ENCODE results near the gene TTLL11. TPM values are rescaled to one million over a fixed set of nuclear protein-coding genes. Genes with fewer than 3 reads are reported as not detected.

Gene TTLL11
- total RNA-seq, 4 donors from 2014 or later = 20.5 to 41.3 (median 27.6) TPM

DNA sequence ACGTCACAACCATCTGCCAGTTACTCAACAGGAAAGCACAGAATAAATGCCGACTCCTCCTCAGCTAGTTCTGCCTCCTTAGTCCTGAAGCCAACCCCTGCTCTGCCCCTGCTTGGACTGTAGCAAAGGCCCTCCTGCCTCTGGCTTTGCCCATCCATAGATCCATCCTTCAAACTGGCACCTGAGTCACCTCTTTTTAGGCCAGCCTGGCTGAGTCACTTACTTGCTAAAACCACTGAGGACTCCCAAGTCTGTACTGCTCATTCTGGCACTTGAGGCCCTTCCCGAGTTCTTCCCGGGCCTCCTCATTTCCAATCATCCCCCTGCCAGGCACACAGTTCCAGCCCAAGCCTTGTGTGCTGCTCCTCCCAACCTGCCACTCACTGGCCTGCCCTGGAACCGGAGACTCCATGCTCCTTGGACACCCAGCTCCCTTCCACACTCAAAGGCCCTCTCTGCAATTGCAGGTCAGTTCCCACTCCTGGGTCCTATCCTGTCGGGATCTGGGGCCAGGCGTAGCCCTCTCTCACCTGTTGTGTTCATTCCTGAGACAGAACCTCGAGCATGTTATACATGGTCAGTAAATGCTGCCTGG is 221.6 kb downstream of the TTLL11 start:
- H3K4me3 ChIP-seq = no peak overlapping the region
- peaks cover 0 to 31% (median 9%) of the 10 kb centered on the region in 4 donors for H3K36me3 ChIP-seq
- intact Hi-C loops (cut with DNase I) = no loop called here
- H3K27ac ChIP-seq (replicated peaks in 1 of 4) = no peak overlapping the region
- no peaks in the 10 kb centered on the region for H3K27me3 ChIP-seq
- TF ChIP-seq POLR2AphosphoS5 (IDR thresholded peaks at IDR 0.05) (no peak), EP300 (IDR thresholded peaks at IDR 0.05) (no peak), POLR2A (IDR thresholded peaks at IDR 0.05; ENCODE audit: low read depth) (no peak)
- TF ChIP-seq, protein P1, sequence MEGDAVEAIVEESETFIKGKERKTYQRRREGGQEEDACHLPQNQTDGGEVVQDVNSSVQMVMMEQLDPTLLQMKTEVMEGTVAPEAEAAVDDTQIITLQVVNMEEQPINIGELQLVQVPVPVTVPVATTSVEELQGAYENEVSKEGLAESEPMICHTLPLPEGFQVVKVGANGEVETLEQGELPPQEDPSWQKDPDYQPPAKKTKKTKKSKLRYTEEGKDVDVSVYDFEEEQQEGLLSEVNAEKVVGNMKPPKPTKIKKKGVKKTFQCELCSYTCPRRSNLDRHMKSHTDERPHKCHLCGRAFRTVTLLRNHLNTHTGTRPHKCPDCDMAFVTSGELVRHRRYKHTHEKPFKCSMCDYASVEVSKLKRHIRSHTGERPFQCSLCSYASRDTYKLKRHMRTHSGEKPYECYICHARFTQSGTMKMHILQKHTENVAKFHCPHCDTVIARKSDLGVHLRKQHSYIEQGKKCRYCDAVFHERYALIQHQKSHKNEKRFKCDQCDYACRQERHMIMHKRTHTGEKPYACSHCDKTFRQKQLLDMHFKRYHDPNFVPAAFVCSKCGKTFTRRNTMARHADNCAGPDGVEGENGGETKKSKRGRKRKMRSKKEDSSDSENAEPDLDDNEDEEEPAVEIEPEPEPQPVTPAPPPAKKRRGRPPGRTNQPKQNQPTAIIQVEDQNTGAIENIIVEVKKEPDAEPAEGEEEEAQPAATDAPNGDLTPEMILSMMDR (IDR thresholded peaks at IDR 0.05) = no peak
- DNase-seq (ENCODE audit: extremely low spot score) = no peak
- 77% methylated on average over 8 of the region's 8 CpGs for WGBS
- no peaks in the 10 kb centered on the region for H3K9me3 ChIP-seq
- no peaks in the 10 kb centered on the region for H3K4me1 ChIP-seq

DNA sequence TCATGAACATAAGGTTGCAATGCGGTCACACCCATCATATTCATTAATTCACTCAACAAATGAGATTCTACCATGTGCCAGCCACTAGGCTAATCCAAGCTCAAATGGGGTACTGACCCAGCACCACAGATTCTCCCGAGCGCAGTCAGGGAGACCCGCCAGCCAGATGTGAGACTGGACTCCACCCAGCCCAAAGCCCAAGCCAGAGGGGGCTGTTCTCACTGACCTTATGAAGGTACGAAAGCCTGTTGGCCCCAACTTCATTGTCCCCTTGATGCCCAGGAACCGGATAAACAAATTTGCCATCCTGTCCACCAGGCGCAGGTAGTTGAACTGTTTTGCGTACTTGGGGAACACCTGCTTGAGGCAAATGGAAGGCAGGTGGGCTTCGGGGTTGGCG is 222.8 kb downstream of the TTLL11 start:
- WGBS = 97% methylated on average over 7 of the region's 10 CpGs
- DNase-seq (ENCODE audit: extremely low spot score) = no peak
- Histone ChIP-seq H3K27ac (replicated peaks in 1 of 4) (no peak overlapping the region), H3K4me3 (no peak overlapping the region), H3K36me3 (peaks cover 0 to 31% (median 9%) of the 10 kb centered on the region in 4 donors), H3K9me3 (no peaks in the 10 kb centered on the region), H3K27me3 (no peaks in the 10 kb centered on the region), H3K4me1 (no peaks in the 10 kb centered on the region)
- intact Hi-C loops (cut with DNase I) = no loop called here
- TF ChIP-seq EP300 (IDR thresholded peaks at IDR 0.05) (no peak), POLR2AphosphoS5 (IDR thresholded peaks at IDR 0.05) (no peak), POLR2A (IDR thresholded peaks at IDR 0.05; ENCODE audit: low read depth) (no peak)
- TF ChIP-seq, protein P1 (IDR thresholded peaks at IDR 0.05) = no peak

DNA sequence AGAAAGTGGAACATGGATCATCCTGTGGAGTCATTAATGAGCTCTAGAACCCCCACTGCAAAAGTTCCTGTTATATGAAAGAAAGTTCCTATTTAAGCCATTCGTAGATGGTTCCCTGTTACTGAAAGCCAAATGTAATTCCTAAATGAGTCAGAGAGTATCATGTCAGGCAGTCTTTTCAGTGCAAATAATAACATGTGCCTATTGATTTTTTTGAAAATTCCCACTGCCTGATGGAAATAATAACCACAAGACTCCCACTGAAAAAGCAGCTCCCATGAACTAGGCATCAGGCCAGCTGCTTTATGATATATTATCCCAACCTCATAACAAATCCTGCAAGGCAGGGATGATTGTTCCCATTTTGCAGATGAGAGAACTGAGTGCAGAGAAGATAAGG is 224.5 kb downstream of the TTLL11 start:
- Histone ChIP-seq H3K36me3 (peaks cover 0 to 31% (median 9%) of the 10 kb centered on the region in 4 donors), H3K9me3 (no peaks in the 10 kb centered on the region), H3K4me1 (no peaks in the 10 kb centered on the region), H3K27me3 (no peaks in the 10 kb centered on the region), H3K4me3 (no peak overlapping the region), H3K27ac (replicated peaks in 1 of 4) (no peak overlapping the region)
- 90% methylated on average over 1 of the region's 1 CpG for WGBS
- intact Hi-C loops (cut with DNase I) = no loop called here
- no peak for DNase-seq (ENCODE audit: extremely low spot score)
- TF ChIP-seq POLR2AphosphoS5 (IDR thresholded peaks at IDR 0.05) (no peak), POLR2A (IDR thresholded peaks at IDR 0.05; ENCODE audit: low read depth) (no peak), EP300 (IDR thresholded peaks at IDR 0.05) (no peak)
- TF ChIP-seq, protein P1 (IDR thresholded peaks at IDR 0.05) = no peak

DNA sequence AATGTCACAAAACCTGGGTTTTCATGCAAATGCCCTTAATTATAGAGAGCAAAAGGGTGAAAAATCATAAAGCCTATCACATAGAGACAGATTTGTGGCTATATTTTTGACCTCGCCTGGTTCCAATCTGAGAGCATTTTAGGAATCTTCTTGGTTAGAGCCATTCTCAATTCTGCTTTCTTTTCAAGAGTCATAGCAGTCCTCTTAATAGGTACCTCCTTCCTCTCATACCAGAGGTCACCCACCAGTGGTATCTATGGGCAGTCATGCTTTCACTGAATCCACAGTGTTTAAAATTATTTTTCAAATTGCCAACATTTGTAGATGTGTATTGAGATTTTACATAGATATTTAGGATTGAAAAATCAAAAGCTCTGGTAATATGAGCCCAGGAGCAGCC is 226.2 kb downstream of the TTLL11 start:
- DNase-seq (ENCODE audit: extremely low spot score) = no peak
- H3K36me3 ChIP-seq = peaks cover 0 to 31% (median 12%) of the 10 kb centered on the region in 4 donors
- intact Hi-C loops (cut with DNase I) = no loop called here
- H3K27ac ChIP-seq (replicated peaks in 1 of 4) = no peak overlapping the region
- no peaks in the 10 kb centered on the region for H3K4me1 ChIP-seq
- H3K9me3 ChIP-seq = no peaks in the 10 kb centered on the region
- H3K27me3 ChIP-seq = no peaks in the 10 kb centered on the region
- 100% methylated on average over 1 of the region's 1 CpG for WGBS
- no peak for TF ChIP-seq EP300 (IDR thresholded peaks at IDR 0.05)
- TF ChIP-seq POLR2A (IDR thresholded peaks at IDR 0.05; ENCODE audit: low read depth) = no peak
- TF ChIP-seq POLR2AphosphoS5 (IDR thresholded peaks at IDR 0.05) = no peak
- TF ChIP-seq, protein P1 (IDR thresholded peaks at IDR 0.05) = no peak
- H3K4me3 ChIP-seq = no peak overlapping the region

DNA sequence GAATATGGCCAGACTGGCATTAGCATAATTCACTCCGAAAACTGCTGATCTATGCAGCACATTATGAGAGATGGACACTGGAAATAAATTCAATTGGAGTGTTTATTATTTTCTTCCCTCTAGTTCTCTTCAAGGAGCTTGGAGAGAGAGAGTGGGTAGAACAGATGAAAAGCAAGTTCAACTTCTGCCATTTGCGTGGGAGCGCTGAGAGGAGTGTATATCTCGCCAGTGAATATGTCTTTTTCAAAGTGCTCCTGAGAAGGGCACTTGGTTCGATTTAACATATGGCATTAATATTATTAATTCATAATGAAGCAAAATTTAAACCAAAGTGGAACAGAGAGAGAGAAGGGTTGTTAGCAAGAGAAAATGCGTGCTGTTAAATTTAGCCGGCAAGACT is 227.2 kb downstream of the TTLL11 start:
- H3K9me3 ChIP-seq = no peaks in the 10 kb centered on the region
- WGBS = 93% methylated on average over 7 of the region's 7 CpGs
- H3K27me3 ChIP-seq = no peaks in the 10 kb centered on the region
- H3K4me3 ChIP-seq = no peak overlapping the region
- H3K36me3 ChIP-seq = peaks cover 0 to 31% (median 12%) of the 10 kb centered on the region in 4 donors
- TF ChIP-seq EP300 (IDR thresholded peaks at IDR 0.05) = no peak
- TF ChIP-seq POLR2AphosphoS5 (IDR thresholded peaks at IDR 0.05) = no peak
- TF ChIP-seq, protein P1 (IDR thresholded peaks at IDR 0.05) = no peak
- no peak for TF ChIP-seq POLR2A (IDR thresholded peaks at IDR 0.05; ENCODE audit: low read depth)
- no peak for DNase-seq (ENCODE audit: extremely low spot score)
- intact Hi-C loops (cut with DNase I) = no loop called here
- peaks cover 0 to 9% (median 7%) of the 10 kb centered on the region in 4 donors for H3K4me1 ChIP-seq
- H3K27ac ChIP-seq (replicated peaks in 1 of 4) = no peak overlapping the region

All from esophagus muscularis mucosa (tissue), 4 donors.